Heart left ventricle (tissue), 13 donors: ENCODE data around the gene SMARCA2.

Experiments used
- CTCF ChIP-seq, 12 donors: fragments of 200-600 bp; sonication (generic) in 4 of 12; IDR thresholded peaks; one replicate each; pipeline versions ENCODE4 v1.5.0 to v1.8.0; 2018 to 2022; ENCODE audit warnings: antibody characterized with exemption in 12 of 12, mild to moderate bottlenecking in 5 of 12
- POLR2A ChIP-seq, 2 donors: fragments of 450-650 bp; IDR thresholded peaks; one replicate each; pipeline ENCODE4 v1.6.1; 2017; ENCODE audit warnings: antibody characterized with exemption in 2 of 2, mild to moderate bottlenecking in 2 of 2, moderate library complexity in 2 of 2
- donor health status: ischemic (EF 13 %, LVEDD 7.1; RV severe dilation, severe dysfunction).
- donor health status: DM: no; HTN: yes; CAD: no.
- donor health status: DM: no; HTN: no; CAD: no.
- donor health status: ischemic (EF 25% LVEDD 6.9; RV normal size, moderate dysfunction).
- donor health status: ischemic (EF 25% LVEDD 5.7; RV mildly dilated, moderate dysfunction).
- donor health status: ischemic (EF 35%, LVEDD 5.7; RV mildly dilated, moderate dysfunction).
- donor health status: nonischemic (EF 11% LVEDD 7.7; RV severe dilation, severe dysfunction).
- donor health status: DM: yes; HTN: yes; CAD: no.
- donor health status: PGD.
- donor health status: ischemic (EF 29% LVEDD 5.4; RV normal size, mild dysfunction).
- donor health status: nonischemic (EF 23%, LVEDD 6.1; RV moderate dilation, normal function).

- TF ChIP-seq CTCF (IDR thresholded peaks at IDR 0.05): no peak
- TF ChIP-seq POLR2A (IDR thresholded peaks at IDR 0.05): no peak
These were observed 216.0 kb downstream of the SMARCA2 start for GRCh38 chr9:2231101-2231500.
